Coronary artery (tissue), 2 donors: Measurements from ENCODE around the gene SEPTIN8.

Source experiments
- DNase-seq: peaks from one replicate; pipeline ENCODE4 v3.0.0-alpha.2; 2017; ENCODE audit warnings: low spot score
- H3K27ac ChIP-seq, 2 donors: fragments of 200-600 bp; sonication (generic); one replicate each; pipeline ENCODE4 v1.5.1; 2016 to 2019
- H3K4me3 ChIP-seq: fragments of 200-600 bp; sonication (generic); 2 replicates; pipeline ENCODE4 v1.5.1; 2016; ENCODE audit warnings: mild to moderate bottlenecking, moderate library complexity
- CTCF ChIP-seq: fragments of 200-600 bp; sonication (generic); IDR thresholded peaks from one replicate; pipeline ENCODE4 v1.5.1; 2019; ENCODE audit warnings: antibody characterized with exemption

The SEPTIN8 gene

GRCh38 chr5:132780577-132780976, 3.5 kb upstream of the SEPTIN8 start:
- no peak for TF ChIP-seq CTCF
- H3K4me3 ChIP-seq = no peak overlapping the region
- no peak for DNase-seq
- H3K27ac ChIP-seq = no peak overlapping the region

- no peak for TF ChIP-seq CTCF
- no peak overlapping the region for H3K27ac ChIP-seq
- peak; percentile 9 for DNase-seq
- no peak overlapping the region for H3K4me3 ChIP-seq
Observed at GRCh38 chr5:132779961-132780360, 2.9 kb upstream of the SEPTIN8 start.

GRCh38 chr5:132778856-132779255, 1.8 kb upstream of the SEPTIN8 start:
- no peak for TF ChIP-seq CTCF
- Histone ChIP-seq H3K4me3 (no peak overlapping the region), H3K27ac (peak overlapping the region in 1 of 2 donors; percentile 5)
- no peak for DNase-seq

GRCh38 chr5:132778129-132778528, 1.1 kb upstream of the SEPTIN8 start:
- no peak for DNase-seq
- Histone ChIP-seq H3K27ac (peak overlapping the region; percentile 82 to 97), H3K4me3 (peak overlapping the region; percentile 92)
- no peak for TF ChIP-seq CTCF

- DNase-seq = no peak
- H3K27ac ChIP-seq = peak overlapping the region; percentile 82 to 97
Observed at GRCh38 chr5:132776938-132777208, 166 bp downstream of the SEPTIN8 start.

GRCh38 chr5:132776131-132776937, 705 bp downstream of the SEPTIN8 start:
- H3K4me3 ChIP-seq = peak overlapping the region; percentile 92
- no peak for DNase-seq
- no peak for TF ChIP-seq CTCF
- H3K27ac ChIP-seq = peak overlapping the region; percentile 82 to 97

More at GRCh38 chr5:132776938-132777208, 166 bp downstream of the SEPTIN8 start:
- no peak for TF ChIP-seq CTCF
- H3K4me3 ChIP-seq = peak overlapping the region; percentile 92

- H3K27ac ChIP-seq = peak overlapping the region; percentile 82 to 97
- no peak for TF ChIP-seq CTCF
- no peak for DNase-seq
- peak overlapping the region; percentile 92 for H3K4me3 ChIP-seq
Observed at GRCh38 chr5:132775476-132775961, 1.5 kb downstream of the SEPTIN8 start.
